Loucy (cell line): ENCODE measurements around the gene DUSP3.

Experiments
- CTCF ChIP-seq: fragments of 200-600 bp; sonication (generic); conservative IDR thresholded peaks from 2 replicates; pipeline ENCODE4 v1.5.1; 2014; ENCODE audit warnings: mild to moderate bottlenecking, antibody characterized with exemption, low read length
- EZH2phosphoT487 ChIP-seq: fragments of 200-600 bp; IDR thresholded peaks from 2 replicates; pipeline ENCODE4 v1.6.1; 2018; ENCODE audit warnings: antibody characterized with exemption, mild to moderate bottlenecking, moderate library complexity, borderline replicate concordance

GRCh38 chr17:43818966-43819365 is 40.2 kb upstream of the DUSP3 start:
- TF ChIP-seq EZH2phosphoT487 (no peak), CTCF (no peak)
